Liver (tissue), 10 donors: ENCODE results near the gene MRPL19. TPM values are rescaled to one million over a fixed set of nuclear protein-coding genes. Genes with fewer than 3 reads are reported as not detected.

Experiments used
- DNase-seq: peaks from one replicate; pipeline ENCODE4 v3.0.0-alpha.2; 2017; ENCODE audit warnings: low spot score
- H3K27ac ChIP-seq, 2 donors: one replicate each; pipeline ENCODE4 v1.7.0; 2013; ENCODE audit warnings: inconsistent platforms in 2 of 2, low read length in 2 of 2, control low read depth in 1 of 2, low read depth in 1 of 2, mild to moderate bottlenecking in 1 of 2
- H3K27me3 ChIP-seq, 4 donors: one replicate each; pipeline versions ENCODE4 v1.6.1 to v1.7.0; 2013; ENCODE audit warnings: low read length in 3 of 4, inconsistent platforms in 1 of 4, mild to moderate bottlenecking in 1 of 4, moderate library complexity in 1 of 4; ENCODE audit not compliant: control insufficient read depth in 4 of 4, insufficient read depth in 4 of 4
- H3K36me3 ChIP-seq, 4 donors: one replicate each; pipeline versions ENCODE4 v1.6.1 to v1.7.0; 2013; ENCODE audit warnings: low read length in 3 of 4, mild to moderate bottlenecking in 3 of 4, low read depth in 1 of 4, moderate library complexity in 1 of 4; ENCODE audit not compliant: control insufficient read depth in 4 of 4, insufficient read depth in 3 of 4
- H3K4me1 ChIP-seq, 4 donors: one replicate each; pipeline versions ENCODE4 v1.6.1 to v1.7.0; 2013; ENCODE audit warnings: low read length in 3 of 4, mild to moderate bottlenecking in 3 of 4, moderate library complexity in 1 of 4; ENCODE audit not compliant: control insufficient read depth in 4 of 4, insufficient read depth in 4 of 4
- H3K4me3 ChIP-seq, 3 donors: one replicate each; pipeline versions ENCODE4 v1.6.1 to v1.7.0; 2013; ENCODE audit warnings: low read length in 3 of 3, control low read depth in 1 of 3, low read depth in 1 of 3, mild to moderate bottlenecking in 1 of 3
- H3K9ac ChIP-seq, 2 donors: one replicate each; pipeline ENCODE4 v1.7.0; 2013; ENCODE audit warnings: low read length in 2 of 2, mild to moderate bottlenecking in 2 of 2, moderate library complexity in 2 of 2, control low read depth in 1 of 2, low read depth in 1 of 2
- H3K9me3 ChIP-seq, 4 donors: one replicate each; pipeline versions ENCODE4 v1.6.1 to v1.7.0; 2013; ENCODE audit warnings: low read length in 3 of 4; ENCODE audit not compliant: control insufficient read depth in 4 of 4
- CTCF ChIP-seq: fragments of 150-350 bp; IDR thresholded peaks from 2 replicates; pipeline ENCODE4 v1.5.1; 2017; ENCODE audit warnings: improper control_type of control experiment, low read depth, low read length; ENCODE audit not compliant: missing input control
- EGR1 ChIP-seq, 2 donors: IDR thresholded peaks; 2 replicates each; pipeline ENCODE4 v1.6.1; 2016 to 2018; ENCODE audit warnings: antibody characterized with exemption in 2 of 2, low read depth in 2 of 2
- FOXA1 ChIP-seq: IDR thresholded peaks from 2 replicates; pipeline ENCODE4 v1.6.1; 2016; ENCODE audit warnings: antibody characterized with exemption
- GABPA ChIP-seq, 2 donors: IDR thresholded peaks in 1 of 2; conservative IDR thresholded peaks in 1 of 2; 2 replicates each; pipeline ENCODE4 v1.6.1; 2016; ENCODE audit warnings: antibody characterized with exemption in 2 of 2, mild to moderate bottlenecking in 1 of 2, moderate library complexity in 1 of 2
- HNF4A ChIP-seq, 2 donors: conservative IDR thresholded peaks; 2 replicates each; pipeline ENCODE4 v1.6.1; 2016; ENCODE audit warnings: antibody characterized with exemption in 2 of 2, mild to moderate bottlenecking in 2 of 2
- HNF4G ChIP-seq: IDR thresholded peaks from 2 replicates; pipeline ENCODE4 v1.6.1; 2016; ENCODE audit warnings: antibody characterized with exemption
- JUND ChIP-seq, 2 donors: IDR thresholded peaks; 2 replicates each; pipeline ENCODE4 v1.6.1; 2016; ENCODE audit warnings: antibody characterized with exemption in 2 of 2
- RAD21 ChIP-seq, 2 donors: IDR thresholded peaks; 2 replicates each; pipeline ENCODE4 v1.6.1; 2016; ENCODE audit warnings: antibody characterized with exemption in 2 of 2, mild to moderate bottlenecking in 2 of 2
- RXRA ChIP-seq, 2 donors: IDR thresholded peaks; 2 replicates each; pipeline ENCODE4 v1.6.1; 2017 to 2018; ENCODE audit warnings: antibody characterized with exemption in 2 of 2, mild to moderate bottlenecking in 1 of 2
- SP1 ChIP-seq: IDR thresholded peaks from 2 replicates; pipeline ENCODE4 v1.6.1; 2018; ENCODE audit warnings: antibody characterized with exemption, mild to moderate bottlenecking
- TAF1 ChIP-seq: conservative IDR thresholded peaks from 2 replicates; pipeline ENCODE4 v1.6.1; 2016; ENCODE audit warnings: antibody characterized with exemption, mild to moderate bottlenecking
- YY1 ChIP-seq: IDR thresholded peaks from 2 replicates; pipeline ENCODE4 v1.6.1; 2016; ENCODE audit warnings: antibody characterized with exemption, mild to moderate bottlenecking
- whole genome bisulfite sequencing: extraction: QIAGEN DNeasy Blood & Tissue Kit; methylation state at CpG from one replicate; pipeline ENCODE4 v1.1.7; 2013; 5-methylcytosine and 5-hydroxymethylcytosine counted together
- polyA plus RNA-seq, 2 donors: library from polyadenylated mRNA; stranded (reverse) in 1 of 2; unstranded in 1 of 2; fragments of 200-250 nt in 1 of 2; fragments of >200 nt in 1 of 2; fragmentation: Nextera tagmentation in 1 of 2; extraction: Ambion mirVana in 1 of 2; gene quantifications; one replicate each; pipeline versions ENCODE4 v1.2.1 to v1.2.3, GENCODE V29; 2013 to 2015
- small RNA-seq: library from RNA; depleted of rRNA; stranded (forward); fragments of <200 nt; gene quantifications from one replicate; pipeline ENCODE3, GENCODE V24; 2014
- total RNA-seq, 2 donors: library from RNA; depleted of rRNA; stranded (reverse); fragments of >200 nt; gene quantifications; one replicate each; pipeline ENCODE4 v1.2.3, GENCODE V29; 2014
- donor health status: healthy.
- donor health status: healthy.
- donor health status: healthy.
- donor health status: healthy.
- donor health status: healthy.

The MRPL19 gene
- total and polyA plus RNA-seq, 4 donors = 34.8 to 58.5 (median 42.6) TPM

- H3K27me3 ChIP-seq = no peaks in the 10 kb centered on the region
- no peak overlapping the region for H3K9ac ChIP-seq
- H3K4me1 ChIP-seq = no peaks in the 10 kb centered on the region
- H3K36me3 ChIP-seq = no peaks in the 10 kb centered on the region
- no peak overlapping the region for H3K27ac ChIP-seq
- no peak overlapping the region for H3K4me3 ChIP-seq
- DNase-seq = no peak
- no peaks in the 10 kb centered on the region for H3K9me3 ChIP-seq
- 81% methylated on average over 4 of the region's 4 CpGs for WGBS
- TF ChIP-seq TAF1 = no peak
- TF ChIP-seq YY1 = no peak
- no peak for TF ChIP-seq RXRA (IDR thresholded peaks at IDR 0.05)
- no peak for TF ChIP-seq FOXA1
- TF ChIP-seq RAD21 (IDR thresholded peaks at IDR 0.05) = no peak
Measured at GRCh38 chr2:75736276-75736675, 89.7 kb downstream of the MRPL19 start.

- Histone ChIP-seq H3K36me3 (no peaks in the 10 kb centered on the region), H3K4me1 (no peaks in the 10 kb centered on the region), H3K27me3 (no peaks in the 10 kb centered on the region), H3K27ac (no peak overlapping the region), H3K9me3 (peaks cover 0 to 3% (median 0%) of the 10 kb centered on the region in 4 donors), H3K9ac (no peak overlapping the region), H3K4me3 (no peak overlapping the region)
- WGBS = 98% methylated on average over 1 of the region's 1 CpG
- no peak for DNase-seq
- no peak for TF ChIP-seq HNF4A (conservative IDR thresholded peaks at IDR 0.05)
- no peak for TF ChIP-seq JUND (IDR thresholded peaks at IDR 0.05)
- TF ChIP-seq RXRA (IDR thresholded peaks at IDR 0.05) = no peak
- no peak for TF ChIP-seq CTCF
- TF ChIP-seq EGR1 (IDR thresholded peaks at IDR 0.05; ENCODE audit: low read depth in 2 of 2) = no peak
- TF ChIP-seq SP1 = no peak
- no peak for TF ChIP-seq YY1
- no peak for TF ChIP-seq HNF4G
- no peak for TF ChIP-seq GABPA (IDR thresholded peaks at IDR 0.05 in 1 of 2, conservative IDR thresholded peaks at IDR 0.05 in 1 of 2)
Measured at GRCh38 chr2:75737961-75738360, 91.4 kb downstream of the MRPL19 start.

Small RNA genes within 50 kb of the gene (small RNA-seq; reads per million reads assigned to genes)
- not detected for gene RF00012

Other genes with a start within 250 kb of the MRPL19 start
- 100 to 1,000 TPM in 1 of 2 donors, 10 to 100 TPM in 1; 45.7 to 206 TPM for gene EVA1A, start 85.8 kb upstream of the MRPL19 start, total RNA-seq
- gene EVA1A, start 85.8 kb upstream of the MRPL19 start, polyA plus RNA-seq = 100 to 1,000 TPM in 1 of 2 donors, 10 to 100 TPM in 1; 93.2 to 107 TPM
- 10 to 100 TPM; 16.2 to 18.2 TPM for gene GCFC2, start 64.1 kb downstream of the MRPL19 start, total RNA-seq
- gene GCFC2, start 64.1 kb downstream of the MRPL19 start, polyA plus RNA-seq = 10 to 100 TPM; 10.4 to 28.2 TPM